Spleen (tissue), 11 donors: ENCODE data around the gene EIF3F. TPM values are rescaled to one million over a fixed set of nuclear protein-coding genes. Genes with fewer than 3 reads are reported as not detected.

Experiments used
- DNase-seq: peaks from one replicate; pipeline ENCODE4 v3.0.0-alpha.2; 2020
- H3K27ac ChIP-seq, 8 donors: fragments of 200-600 bp; sonication (generic) in 7 of 8; 1 replicate in 4 of 8; 2 replicates in 4 of 8; pipeline versions ENCODE4 v1.5.0 to v1.8.0; 2016 to 2021; ENCODE audit warnings: inconsistent platforms in 4 of 8, mild to moderate bottlenecking in 4 of 8, moderate library complexity in 1 of 8
- H3K27me3 ChIP-seq, 7 donors: fragments of 200-600 bp; sonication (generic) in 6 of 7; replicated peaks in 1 of 7; 1 replicate in 4 of 7; 2 replicates in 3 of 7; pipeline versions ENCODE4 v1.5.0 to v1.8.0; 2016 to 2021; ENCODE audit warnings: inconsistent platforms in 3 of 7, mild to moderate bottlenecking in 1 of 7
- H3K36me3 ChIP-seq, 6 donors: fragments of 200-600 bp; sonication (generic) in 5 of 6; 1 replicate in 4 of 6; 2 replicates in 2 of 6; pipeline versions ENCODE4 v1.5.0 to v1.8.0; 2016 to 2021; ENCODE audit warnings: inconsistent platforms in 2 of 6
- H3K4me1 ChIP-seq, 6 donors: fragments of 200-600 bp; sonication (generic) in 5 of 6; 1 replicate in 3 of 6; 2 replicates in 3 of 6; pipeline versions ENCODE4 v1.5.0 to v1.8.0; 2016 to 2021; ENCODE audit warnings: inconsistent platforms in 3 of 6
- H3K4me3 ChIP-seq, 8 donors: fragments of 200-600 bp; sonication (generic) in 7 of 8; 1 replicate in 4 of 8; 2 replicates in 4 of 8; pipeline versions ENCODE4 v1.5.0 to v1.8.0; 2016 to 2021; ENCODE audit warnings: inconsistent platforms in 4 of 8, mild to moderate bottlenecking in 4 of 8, moderate library complexity in 2 of 8
- H3K9me3 ChIP-seq, 8 donors: fragments of 200-600 bp; sonication (generic) in 7 of 8; 1 replicate in 4 of 8; 2 replicates in 4 of 8; pipeline versions ENCODE4 v1.5.0 to v1.8.0; 2016 to 2021; ENCODE audit warnings: inconsistent platforms in 4 of 8
- CTCF ChIP-seq, 11 experiments: fragments of 200-600 bp in 7 of 11; fragments of 450-650 bp in 4 of 11; sonication (generic) in 4 of 11; IDR thresholded peaks in 8 of 11; conservative IDR thresholded peaks in 3 of 11; 1 replicate in 7 of 11; 2 replicates in 4 of 11; pipeline versions ENCODE4 v1.4.0 to v1.8.0; 2016 to 2021; ENCODE audit warnings: antibody characterized with exemption in 11 of 11, inconsistent platforms in 4 of 11, mild to moderate bottlenecking in 1 of 11
- POLR2A ChIP-seq, 3 donors: fragments of 450-650 bp; IDR thresholded peaks; one replicate each; pipeline ENCODE4 v1.5.1; 2017; ENCODE audit warnings: antibody characterized with exemption in 3 of 3, mild to moderate bottlenecking in 1 of 3
- POLR2AphosphoS5 ChIP-seq, 3 donors: sonication (generic); formaldehyde crosslinking; IDR thresholded peaks; one replicate each; pipeline ENCODE4 v1.5.1; 2017; ENCODE audit warnings: antibody characterized with exemption in 3 of 3
- WGBS, 5 donors: extraction: QIAGEN DNeasy Blood & Tissue Kit in 3 of 5; methylation state at CpG; one replicate each; pipeline versions ENCODE4 v1.1.5 to v1.1.7; 2013 to 2018; 5-methylcytosine and 5-hydroxymethylcytosine counted together
- intact Hi-C: fragments of 100-400 bp; cut with DNase I; formaldehyde crosslinking; loops from one replicate; pipeline ENCODE4 v1.15.0; 2023; ENCODE audit warnings: low total_unique reads
- polyA plus RNA-seq, 3 donors: library from polyadenylated mRNA; stranded (reverse); fragments of 200-250 nt; gene quantifications; one replicate each; pipeline ENCODE4 v1.2.1, GENCODE V29; 2013
- total RNA-seq, 7 donors: library from RNA; depleted of rRNA in 3 of 7; stranded (reverse); fragments of >200 nt in 3 of 7; fragmentation: NEBNext Ultra II Directional in 4 of 7; extraction: Animal tissue kit (Norgen Biotek cat#: 25700) in 4 of 7; gene quantifications; one replicate each; pipeline versions ENCODE4 v1.1.0 to v1.2.1, GENCODE V29; 2016 to 2021
- donor health status: healthy with polysubstance abuse.
- donor health status: DM: no; HTN: no; CAD: no; lungs with moderate emphysema.
- donor health status: DM: no; HTN: no; CAD: no.
- donor health status: Bipolar disorder and iron deficiency.
- donor health status: healthy.
- donor health status: DM: no; HTN: no; CAD: no.
- donor health status: DM: yes; HTN: yes; CAD: no.

EIF3F gene
- total and polyA plus RNA-seq, 10 donors = 189 to 437 (median 216) TPM

- H3K27ac ChIP-seq = no peak overlapping the region
- H3K4me3 ChIP-seq = no peak overlapping the region
- 57 to 75% (median 72%) methylated on average over 4 of the region's 4 CpGs for WGBS, 5 donors
- TF ChIP-seq CTCF (IDR thresholded peaks at IDR 0.05 in 8 of 11, conservative IDR thresholded peaks at IDR 0.05 in 3 of 11) (no peak), POLR2A (IDR thresholded peaks at IDR 0.05) (no peak), POLR2AphosphoS5 (IDR thresholded peaks at IDR 0.05) (no peak)
- H3K9me3 ChIP-seq = no peaks in the 10 kb centered on the region
- no peaks in the 10 kb centered on the region for H3K4me1 ChIP-seq
- no peak for DNase-seq
- H3K27me3 ChIP-seq = peaks cover 0 to 39% (median 0%) of the 10 kb centered on the region in 7 donors
- no peaks in the 10 kb centered on the region for H3K36me3 ChIP-seq
- intact Hi-C loops = no loop called here
Observed at GRCh38 chr11:8011981-8012444, 24.9 kb downstream of the EIF3F start.

- H3K36me3 ChIP-seq = no peaks in the 10 kb centered on the region
- 74 to 88% (median 82%) methylated on average over 5 of the region's 5 CpGs for WGBS, 5 donors
- TF ChIP-seq POLR2AphosphoS5 (IDR thresholded peaks at IDR 0.05) (no peak), POLR2A (IDR thresholded peaks at IDR 0.05) (no peak), CTCF (IDR thresholded peaks at IDR 0.05 in 8 of 11, conservative IDR thresholded peaks at IDR 0.05 in 3 of 11) (no peak)
- H3K27me3 ChIP-seq = peaks cover 0 to 48% (median 14%) of the 10 kb centered on the region in 7 donors
- H3K27ac ChIP-seq = no peak overlapping the region
- H3K9me3 ChIP-seq = no peaks in the 10 kb centered on the region
- peaks cover 0 to 8% (median 4%) of the 10 kb centered on the region in 6 donors for H3K4me1 ChIP-seq
- intact Hi-C loops = no loop called here
- H3K4me3 ChIP-seq = no peak overlapping the region
- no peak for DNase-seq
Observed at GRCh38 chr11:8013833-8014232, 26.7 kb downstream of the EIF3F start.

GRCh38 chr11:8015753-8016239 is 28.7 kb downstream of the EIF3F start:
- intact Hi-C loops = no loop called here

More at GRCh38 chr11:8015753-8016239, 28.7 kb downstream of the EIF3F start:
- no peak for TF ChIP-seq POLR2AphosphoS5 (IDR thresholded peaks at IDR 0.05)
- no peak for TF ChIP-seq CTCF (IDR thresholded peaks at IDR 0.05 in 8 of 11, conservative IDR thresholded peaks at IDR 0.05 in 3 of 11)
- TF ChIP-seq POLR2A (IDR thresholded peaks at IDR 0.05) = no peak
- Histone ChIP-seq H3K36me3 (no peaks in the 10 kb centered on the region), H3K4me1 (peaks cover 0 to 25% (median 20%) of the 10 kb centered on the region in 6 donors), H3K9me3 (no peaks in the 10 kb centered on the region), H3K27ac (no peak overlapping the region), H3K4me3 (no peak overlapping the region), H3K27me3 (peaks cover 2 to 65% (median 34%) of the 10 kb centered on the region in 7 donors)
- WGBS, 5 donors = 57 to 72% (median 64%) methylated on average over 4 of the region's 4 CpGs
- no peak for DNase-seq
